Stimulated activated naive B cell treated with anti-CD40 and anti-IgM and Interleukin-4, amounts not matched to agents 10 μg/mL and 1 μg/mL and 100 μg/mL, for 72 hours (primary cell): ENCODE data around the gene SMAD3.

Experiments
- ATAC-seq, 2 donors: fragments of 150-1000 bp; cut with Tn5 transposase; replicated peaks; 2 replicates each; pipeline ENCODE4 v1.10.0; 2021; ENCODE audit warnings: moderate library complexity in 1 of 2
- DNase-seq: peaks from one replicate; pipeline ENCODE4 v3.0.0; 2021
- H3K27ac Mint-ChIP-seq: one replicate; pipeline ENCODE4 v1.8.0; 2022; ENCODE audit warnings: mild to moderate bottlenecking, mixed read lengths
- H3K27me3 Mint-ChIP-seq, 2 donors: one replicate each; pipeline ENCODE4 v1.8.0; 2022; ENCODE audit warnings: mixed read lengths in 2 of 2
- H3K36me3 Mint-ChIP-seq, 2 donors: one replicate each; pipeline ENCODE4 v1.8.0; 2022; ENCODE audit warnings: mixed read lengths in 2 of 2, mild to moderate bottlenecking in 1 of 2
- H3K4me1 Mint-ChIP-seq, 2 donors: one replicate each; pipeline ENCODE4 v1.8.0; 2022; ENCODE audit warnings: mixed read lengths in 2 of 2, mild to moderate bottlenecking in 1 of 2
- H3K4me3 Mint-ChIP-seq, 2 donors: one replicate each; pipeline ENCODE4 v1.8.0; 2022; ENCODE audit warnings: mild to moderate bottlenecking in 2 of 2, mixed read lengths in 2 of 2, moderate library complexity in 1 of 2
- H3K9me3 Mint-ChIP-seq, 2 donors: one replicate each; pipeline ENCODE4 v1.8.0; 2022; ENCODE audit warnings: mixed read lengths in 2 of 2, mild to moderate bottlenecking in 1 of 2

The SMAD3 gene

GRCh38 chr15:67198157-67198754, 132.9 kb downstream of the SMAD3 start:
- peak overlapping the region; percentile 20 for H3K27ac Mint-ChIP-seq
- peaks cover 21 to 24% of the 10 kb centered on the region in 2 donors for H3K4me1 Mint-ChIP-seq
- no peaks in the 10 kb centered on the region for H3K27me3 Mint-ChIP-seq
- H3K9me3 Mint-ChIP-seq, result no peaks in the 10 kb centered on the region
- H3K36me3 Mint-ChIP-seq, result peaks cover 56 to 73% of the 10 kb centered on the region in 2 donors
- H3K4me3 Mint-ChIP-seq, result no peak overlapping the region
- ATAC-seq, result peak; percentile 68 to 69
- no peak for DNase-seq

- Mint-ChIP-seq H3K36me3 (peaks cover 55 to 72% of the 10 kb centered on the region in 2 donors), H3K27me3 (no peaks in the 10 kb centered on the region), H3K4me3 (no peak overlapping the region), H3K9me3 (no peaks in the 10 kb centered on the region), H3K27ac (no peak overlapping the region), H3K4me1 (peaks cover 19 to 24% of the 10 kb centered on the region in 2 donors)
- DNase-seq, result no peak
- no peak for ATAC-seq
These were observed 134.0 kb downstream of the SMAD3 start for GRCh38 chr15:67199391-67199790.

GRCh38 chr15:67199881-67200763, 134.7 kb downstream of the SMAD3 start:
- peaks cover 56 to 75% of the 10 kb centered on the region in 2 donors for H3K36me3 Mint-ChIP-seq
- no peaks in the 10 kb centered on the region for H3K27me3 Mint-ChIP-seq
- ATAC-seq (no peak), DNase-seq (no peak)
- no peaks in the 10 kb centered on the region for H3K9me3 Mint-ChIP-seq
- H3K4me3 Mint-ChIP-seq, result no peak overlapping the region
- H3K4me1 Mint-ChIP-seq, result peaks cover 19 to 24% of the 10 kb centered on the region in 2 donors
- no peak overlapping the region for H3K27ac Mint-ChIP-seq

GRCh38 chr15:67201136-67201535, 135.7 kb downstream of the SMAD3 start:
- H3K4me1 Mint-ChIP-seq, result peaks cover 19 to 24% of the 10 kb centered on the region in 2 donors
- H3K36me3 Mint-ChIP-seq, result peaks cover 56 to 78% of the 10 kb centered on the region in 2 donors
- no peak overlapping the region for H3K4me3 Mint-ChIP-seq
- peak overlapping the region; percentile 37 for H3K27ac Mint-ChIP-seq
- ATAC-seq, result no peak
- no peaks in the 10 kb centered on the region for H3K27me3 Mint-ChIP-seq
- no peaks in the 10 kb centered on the region for H3K9me3 Mint-ChIP-seq
- DNase-seq, result no peak

- no peaks in the 10 kb centered on the region for H3K9me3 Mint-ChIP-seq
- no peak overlapping the region for H3K4me3 Mint-ChIP-seq
- H3K36me3 Mint-ChIP-seq, result peaks cover 55 to 78% of the 10 kb centered on the region in 2 donors
- DNase-seq (no peak), ATAC-seq (no peak)
- no peaks in the 10 kb centered on the region for H3K27me3 Mint-ChIP-seq
- H3K4me1 Mint-ChIP-seq, result peaks cover 12 to 16% of the 10 kb centered on the region in 2 donors
- H3K27ac Mint-ChIP-seq, result no peak overlapping the region
These were observed 136.7 kb downstream of the SMAD3 start for GRCh38 chr15:67202091-67202490.

GRCh38 chr15:67202991-67203390, 137.6 kb downstream of the SMAD3 start:
- Mint-ChIP-seq H3K9me3 (no peaks in the 10 kb centered on the region), H3K4me1 (peaks cover 8% of the 10 kb centered on the region in 2 donors), H3K27ac (no peak overlapping the region), H3K27me3 (no peaks in the 10 kb centered on the region), H3K36me3 (peaks cover 49 to 72% of the 10 kb centered on the region in 2 donors), H3K4me3 (no peak overlapping the region)
- DNase-seq, result no peak
- no peak for ATAC-seq

GRCh38 chr15:67207555-67208207, 142.3 kb downstream of the SMAD3 start:
- ATAC-seq (no peak), DNase-seq (no peak)
- Mint-ChIP-seq H3K9me3 (no peaks in the 10 kb centered on the region), H3K4me3 (no peak overlapping the region), H3K27me3 (no peaks in the 10 kb centered on the region), H3K36me3 (peaks cover 38 to 52% of the 10 kb centered on the region in 2 donors), H3K27ac (no peak overlapping the region), H3K4me1 (peaks cover 0 to 3% of the 10 kb centered on the region in 2 donors)

GRCh38 chr15:67208396-67208795, 143.0 kb downstream of the SMAD3 start:
- DNase-seq (no peak), ATAC-seq (no peak)
- Mint-ChIP-seq H3K27me3 (no peaks in the 10 kb centered on the region), H3K9me3 (no peaks in the 10 kb centered on the region), H3K36me3 (peaks cover 33 to 48% of the 10 kb centered on the region in 2 donors), H3K4me3 (no peak overlapping the region), H3K27ac (no peak overlapping the region), H3K4me1 (peaks cover 0 to 3% of the 10 kb centered on the region in 2 donors)

- DNase-seq (no peak), ATAC-seq (no peak)
- Mint-ChIP-seq H3K9me3 (no peaks in the 10 kb centered on the region), H3K4me3 (no peak overlapping the region), H3K27ac (no peak overlapping the region), H3K4me1 (peaks cover 0 to 3% of the 10 kb centered on the region in 2 donors), H3K27me3 (no peaks in the 10 kb centered on the region), H3K36me3 (peaks cover 20 to 35% of the 10 kb centered on the region in 2 donors)
These were observed 145.3 kb downstream of the SMAD3 start for GRCh38 chr15:67210555-67211168.

GRCh38 chr15:67212684-67213367, 147.4 kb downstream of the SMAD3 start:
- peaks cover 14 to 32% of the 10 kb centered on the region in 2 donors for H3K36me3 Mint-ChIP-seq
- no peak overlapping the region for H3K4me3 Mint-ChIP-seq
- DNase-seq (no peak), ATAC-seq (no peak)
- H3K27ac Mint-ChIP-seq, result no peak overlapping the region
- no peaks in the 10 kb centered on the region for H3K9me3 Mint-ChIP-seq
- H3K4me1 Mint-ChIP-seq, result peaks cover 0 to 3% of the 10 kb centered on the region in 2 donors
- no peaks in the 10 kb centered on the region for H3K27me3 Mint-ChIP-seq

- Mint-ChIP-seq H3K27ac (no peak overlapping the region), H3K36me3 (peaks cover 15 to 40% of the 10 kb centered on the region in 2 donors), H3K9me3 (no peaks in the 10 kb centered on the region), H3K4me3 (no peak overlapping the region), H3K27me3 (no peaks in the 10 kb centered on the region), H3K4me1 (peaks cover 0 to 3% of the 10 kb centered on the region in 2 donors)
- no peak for DNase-seq
- ATAC-seq, result no peak
These were observed 149.7 kb downstream of the SMAD3 start for GRCh38 chr15:67215102-67215501.

GRCh38 chr15:67216859-67217258, 151.5 kb downstream of the SMAD3 start:
- Mint-ChIP-seq H3K9me3 (no peaks in the 10 kb centered on the region), H3K27ac (no peak overlapping the region)

GRCh38 chr15:67218428-67218827, 153.0 kb downstream of the SMAD3 start:
- no peak for ATAC-seq

More at GRCh38 chr15:67216859-67217258, 151.5 kb downstream of the SMAD3 start:
- Mint-ChIP-seq H3K27me3 (no peaks in the 10 kb centered on the region), H3K36me3 (peaks cover 19 to 34% of the 10 kb centered on the region in 2 donors), H3K4me3 (no peak overlapping the region), H3K4me1 (no peaks in the 10 kb centered on the region)
- no peak for ATAC-seq
- no peak for DNase-seq

More at GRCh38 chr15:67218428-67218827, 153.0 kb downstream of the SMAD3 start:
- no peak for DNase-seq
- Mint-ChIP-seq H3K27ac (peak overlapping the region; percentile 10), H3K4me3 (no peak overlapping the region), H3K4me1 (no peaks in the 10 kb centered on the region), H3K27me3 (no peaks in the 10 kb centered on the region), H3K9me3 (no peaks in the 10 kb centered on the region), H3K36me3 (peaks cover 19 to 34% of the 10 kb centered on the region in 2 donors)
